ENCODE results near the gene HLA-DMA.
"Not testable (repeated sequence)": the region's sequence is repeated elsewhere in the genome, so short reads cannot be mapped to it uniquely, and the experiment has no call there.

Gene HLA-DMA

GRCh38 chr6:32943864-32944649, 8.8 kb downstream of the HLA-DMA start:
- no peak for DNase-seq (ENCODE audit: low read depth)
- no peak overlapping the region for H3K4me3 ChIP-seq (ENCODE audit: low read length)

DNA sequence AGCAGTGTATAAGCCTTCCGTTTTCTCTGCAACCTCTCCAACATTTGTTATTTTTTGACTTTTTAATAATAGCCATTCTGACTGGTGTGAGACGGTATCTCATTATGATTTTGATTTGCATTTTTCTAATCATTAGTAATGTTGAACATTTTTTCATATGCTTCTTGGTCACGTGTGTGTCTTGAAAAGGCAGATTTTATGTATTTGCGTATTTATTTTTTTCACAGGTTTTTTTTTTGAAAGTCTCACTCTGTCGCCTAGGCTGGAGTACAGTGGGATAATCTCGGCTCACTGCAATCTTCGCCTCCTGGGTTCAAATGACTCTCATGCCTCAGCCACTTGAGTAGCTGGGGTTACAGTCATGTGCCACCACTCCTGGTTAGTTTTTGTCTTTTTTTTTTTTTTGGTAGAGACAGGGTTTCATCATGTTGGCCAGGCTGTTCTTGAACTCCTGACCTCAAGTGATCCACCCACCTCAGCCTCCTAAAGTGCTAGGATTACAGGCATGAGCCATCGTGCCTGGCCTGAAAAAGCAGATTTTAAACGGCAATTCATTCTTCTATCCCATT, 10.3 kb downstream of the HLA-DMA start:
- DNase-seq (ENCODE audit: low read depth); H3K4me3 ChIP-seq (ENCODE audit: low read length): not testable (repeated sequence)

More at GRCh38 chr6:32943864-32944649, 8.8 kb downstream of the HLA-DMA start:
- no peak for TF ChIP-seq CTCF (conservative IDR thresholded peaks at IDR 0.05; ENCODE audit: low read length)

DNA sequence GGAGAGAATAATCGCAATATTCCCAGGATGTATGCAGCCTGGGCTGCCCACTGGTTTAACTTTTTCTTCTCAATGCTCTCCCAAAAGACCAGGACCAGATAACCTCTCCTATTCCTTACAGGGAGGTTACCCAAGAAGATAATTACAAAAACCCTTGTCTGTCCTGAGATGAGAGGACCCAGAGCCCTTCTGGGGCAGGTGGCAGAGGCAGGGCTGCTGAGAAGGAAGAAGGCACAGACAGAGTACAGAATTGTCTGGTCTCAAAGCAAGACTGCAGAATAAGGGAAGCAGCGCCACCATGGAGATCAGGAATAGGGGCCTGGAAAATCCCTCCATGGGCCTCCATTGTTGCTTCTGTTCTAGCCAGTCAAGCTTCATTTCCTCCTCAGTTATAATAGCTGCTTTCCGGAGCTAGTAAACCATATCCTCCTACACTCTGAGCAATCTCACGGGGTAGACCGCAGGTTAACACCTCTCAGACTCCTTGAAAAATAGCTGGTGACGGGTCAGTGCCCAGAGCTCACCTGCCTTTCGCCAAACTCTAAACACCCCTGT, 11.6 kb downstream of the HLA-DMA start:
- no peak for DNase-seq (ENCODE audit: low read depth)
- TF ChIP-seq CTCF (conservative IDR thresholded peaks at IDR 0.05; ENCODE audit: low read length): no peak
- H3K4me3 ChIP-seq (ENCODE audit: low read length): no peak overlapping the region

DNA sequence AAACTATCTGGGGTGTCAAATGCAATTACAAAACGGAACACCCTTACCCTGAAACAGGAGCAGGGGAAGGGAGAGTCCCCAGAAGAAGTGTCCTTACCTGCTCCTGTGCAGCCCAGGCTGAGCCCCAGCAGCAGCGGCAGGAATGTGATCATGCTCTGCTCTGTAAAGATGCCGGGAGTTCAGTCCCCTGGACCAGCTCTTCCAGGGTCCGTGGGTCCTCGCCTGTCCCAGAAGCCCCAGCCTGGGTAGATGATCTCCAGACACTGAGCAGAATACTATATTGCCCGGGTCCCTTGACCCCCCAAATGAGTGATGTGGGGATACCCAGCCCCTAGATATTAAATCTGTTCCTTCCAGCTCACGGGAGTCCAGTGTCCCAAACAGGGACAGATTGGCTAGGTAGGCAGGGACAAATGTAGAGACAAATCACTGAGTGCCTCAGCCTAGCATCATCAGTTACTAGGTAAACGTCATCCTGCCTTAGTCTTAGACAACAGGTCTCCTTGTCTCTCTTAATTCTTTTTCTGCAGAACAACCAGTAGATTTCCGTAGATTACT, 12.2 kb downstream of the HLA-DMA start, which contains the start of gene HLA-DMB:
HLA-DMB (minus strand) TSS at position 373 of the 558 bp plus-strand sequence; CDS start at position 152, 221 bp downstream.
- TF ChIP-seq CTCF (conservative IDR thresholded peaks at IDR 0.05; ENCODE audit: low read length): no peak
- peak; percentile 72 for DNase-seq (ENCODE audit: low read depth)
- no peak within 1 kb of the TSS for H3K4me3 ChIP-seq (ENCODE audit: low read length)

DNA sequence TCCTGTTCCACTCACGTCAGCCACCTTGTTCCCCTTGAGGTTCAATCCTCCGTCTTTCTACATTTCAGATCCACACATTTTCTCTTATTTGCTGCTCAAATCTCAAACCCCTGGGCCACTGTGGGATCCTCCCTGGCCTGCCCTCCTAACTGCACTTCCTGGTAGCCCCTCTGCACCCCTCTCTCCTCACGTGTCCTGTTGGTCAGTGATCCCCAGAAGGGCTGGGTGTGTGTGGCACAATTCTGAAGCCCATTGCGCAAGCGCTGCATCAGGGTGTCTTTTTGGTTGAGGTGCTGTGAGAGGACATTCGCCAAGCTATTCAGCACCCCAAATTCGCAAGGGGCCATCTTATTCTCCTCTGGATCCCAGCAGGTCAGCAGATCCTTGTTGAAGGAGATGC, 14.4 kb downstream of the HLA-DMA start:
- H3K4me3 ChIP-seq (ENCODE audit: low read length): no peak overlapping the region
- DNase-seq (ENCODE audit: low read depth): no peak
- no peak for TF ChIP-seq CTCF (conservative IDR thresholded peaks at IDR 0.05; ENCODE audit: low read length)

DNA sequence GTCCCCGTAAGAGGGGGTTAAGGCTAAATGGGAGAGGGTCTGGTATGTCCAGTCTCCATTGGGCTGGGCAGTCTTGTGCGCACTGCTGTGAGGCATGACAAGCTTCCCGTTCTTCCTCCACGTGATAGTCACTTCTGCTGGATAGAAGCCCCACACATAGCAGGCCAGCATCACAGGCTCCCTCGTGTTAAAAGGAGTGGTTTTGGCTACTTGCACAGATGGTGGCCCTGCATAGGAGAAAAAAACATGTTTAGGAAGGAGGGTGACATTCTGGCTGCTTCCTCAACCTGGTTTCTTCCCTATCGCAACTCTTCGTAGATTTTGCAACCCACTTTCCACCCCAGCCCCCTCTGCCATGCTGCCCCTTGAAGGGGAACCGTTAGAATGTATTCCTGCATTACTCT, 15.7 kb downstream of the HLA-DMA start:
- H3K4me3 ChIP-seq (ENCODE audit: low read length): no peak overlapping the region
- no peak for TF ChIP-seq CTCF (conservative IDR thresholded peaks at IDR 0.05; ENCODE audit: low read length)
- DNase-seq (ENCODE audit: low read depth): no peak

- DNase-seq (ENCODE audit: low read depth): no peak
- H3K4me3 ChIP-seq (ENCODE audit: low read length): no peak overlapping the region
- TF ChIP-seq CTCF (conservative IDR thresholded peaks at IDR 0.05; ENCODE audit: low read length): no peak
Observed at GRCh38 chr6:32936239-32937152, 16.4 kb downstream of the HLA-DMA start.

All from AG10803 (cell line).